HepG2 (cell line): ENCODE results near the gene TRPC4AP. TPM values are rescaled to one million over a fixed set of nuclear protein-coding genes. Genes with fewer than 3 reads are reported as not detected.

ENCODE experiments used
- AKAP8 ChIP-seq: sonication (generic); formaldehyde crosslinking; IDR thresholded peaks from 2 replicates; pipeline ENCODE4 v1.5.1; 2020; ENCODE audit warnings: mild to moderate bottlenecking, missing genetic modification reagents
- ARID3A ChIP-seq: IDR thresholded peaks from 2 replicates; pipeline ENCODE4 v1.6.1; 2012; ENCODE audit warnings: low read depth, low read length, improper control_type of control experiment
- CTCF ChIP-seq: sonication (generic); formaldehyde crosslinking; IDR thresholded peaks from 2 replicates; pipeline ENCODE4 v1.5.0; 2020; ENCODE audit warnings: mild to moderate bottlenecking, missing genetic modification reagents, moderate library complexity
- E2F1 ChIP-seq: sonication (generic); formaldehyde crosslinking; IDR thresholded peaks from 2 replicates; pipeline ENCODE4 v1.5.0; 2020; ENCODE audit warnings: missing genetic modification reagents
- FOXJ3 ChIP-seq: sonication (generic); formaldehyde crosslinking; IDR thresholded peaks from 2 replicates; pipeline ENCODE4 v1.4.0; 2020; ENCODE audit warnings: missing genetic modification reagents, mild to moderate bottlenecking, borderline replicate concordance
- MBNL3 ChIP-seq: fragments of 250-450 bp; sonication (Bioruptor Pico); conservative IDR thresholded peaks from 2 replicates; pipeline ENCODE4 v1.8.0; 2022; ENCODE audit warnings: mild to moderate bottlenecking, inconsistent platforms
- PHB2 ChIP-seq: fragments of 450-650 bp; IDR thresholded peaks from 2 replicates; pipeline ENCODE4 v1.6.1; 2018; ENCODE audit not compliant: partially characterized antibody
- PLRG1 ChIP-seq: fragments of 450-650 bp; conservative IDR thresholded peaks from 2 replicates; pipeline ENCODE4 v1.6.1; 2016
- SATB2 ChIP-seq: sonication (generic); formaldehyde crosslinking; IDR thresholded peaks from 2 replicates; pipeline ENCODE4 v1.5.0; 2020; ENCODE audit warnings: missing genetic modification reagents
- SRY ChIP-seq: sonication (generic); formaldehyde crosslinking; IDR thresholded peaks from 2 replicates; pipeline ENCODE4 v1.8.0; 2022; ENCODE audit warnings: mild to moderate bottlenecking, missing genetic modification reagents
- YEATS4 ChIP-seq: sonication (generic); formaldehyde crosslinking; IDR thresholded peaks from 2 replicates; pipeline ENCODE4 v1.4.0; 2020; ENCODE audit warnings: missing genetic modification reagents, borderline replicate concordance
- YY1 ChIP-seq: IDR thresholded peaks from 2 replicates; pipeline ENCODE4 v1.6.1; 2011; ENCODE audit warnings: low read length, low read depth, moderate library complexity, mild to moderate bottlenecking; ENCODE audit not compliant: insufficient read depth, insufficient replicate concordance
- ZNF572 ChIP-seq: sonication (generic); formaldehyde crosslinking; IDR thresholded peaks from 2 replicates; pipeline ENCODE4 v1.5.1; 2020; ENCODE audit warnings: mild to moderate bottlenecking, missing genetic modification reagents
- ZNF598 ChIP-seq: sonication (generic); formaldehyde crosslinking; IDR thresholded peaks from 2 replicates; pipeline ENCODE4 v1.5.1; 2020; ENCODE audit warnings: mild to moderate bottlenecking, missing genetic modification reagents, borderline replicate concordance
- ZNF629 ChIP-seq: sonication (generic); formaldehyde crosslinking; conservative IDR thresholded peaks from 2 replicates; pipeline ENCODE4 v1.5.0; 2020; ENCODE audit warnings: missing genetic modification reagents
- ZUFSP ChIP-seq: sonication (generic); formaldehyde crosslinking; IDR thresholded peaks from 2 replicates; pipeline ENCODE4 v1.9.0; 2021; ENCODE audit warnings: missing genetic modification reagents, mild to moderate bottlenecking, borderline replicate concordance
- polyA plus RNA-seq, 8 experiments: library from polyadenylated mRNA; depleted of rRNA in 3 of 8; stranded (reverse) in 7 of 8; unstranded in 1 of 8; fragments of >200 nt; fragmentation: Illumina TruSeq in 4 of 8; extraction: Trizol in 4 of 8; gene quantifications; 2 replicates each; pipeline versions ENCODE4 v1.2.1 to v1.2.3, GENCODE V29; 2011 to 2016; ENCODE audit warnings: low read depth in 4 of 8, missing spikeins in 1 of 8, mixed read lengths in 1 of 8; ENCODE audit not compliant: insufficient read depth in 1 of 8
- total RNA-seq, 5 experiments: library from RNA; depleted of rRNA; stranded (reverse); fragments of >200 nt; fragmentation: Illumina TruSeq; extraction: Trizol; gene quantifications; 2 replicates each; pipeline ENCODE4 v1.2.3, GENCODE V29; 2016; ENCODE audit warnings: low read depth in 1 of 5
- TF ChIP-seq, protein P1 (sequence below): IDR thresholded peaks from 2 replicates; pipeline ENCODE4 v1.6.1; 2016; ENCODE audit warnings: missing biosample characterization, missing genetic modification reagents, low read depth
- TF ChIP-seq, protein P2 (sequence below): sonication (generic); formaldehyde crosslinking; IDR thresholded peaks from 2 replicates; pipeline ENCODE4 v1.5.0; 2020; ENCODE audit warnings: mild to moderate bottlenecking, missing genetic modification reagents, borderline replicate concordance

Gene TRPC4AP
- total and polyA plus RNA-seq, 2 of the 13 experiments (the other 11 are each of a cell fraction or from before 2014, with no cell fraction given): 136 to 137 TPM

- TF ChIP-seq E2F1 (CRISPR knock-in tag) (peak; percentile 67; the same call in 1 of the 2 replicates), FOXJ3 (CRISPR knock-in tag) (peak; percentile 77; the same call in 1 of the 2 replicates), ZNF598 (CRISPR knock-in tag) (peak; percentile 98), ZNF572 (CRISPR knock-in tag) (no peak; the same call in none of the 2 replicates), MBNL3 (CRISPR knock-in tag) (no peak), ZUFSP (CRISPR knock-in tag) (no peak), YY1 (peak; percentile 67), PLRG1 (no peak), ZNF629 (peak; percentile 98), ARID3A (no peak; the same call in 1 of the 2 replicates), YEATS4 (peak; percentile 84; the same call in 1 of the 2 replicates), AKAP8 (CRISPR knock-in tag) (peak; percentile 64), CTCF (CRISPR knock-in tag) (peak; percentile 99), SATB2 (CRISPR knock-in tag) (no peak; the same call in 1 of the 2 replicates), SRY (peak; percentile 98), PHB2 (no peak)
- TF ChIP-seq, protein P1, sequence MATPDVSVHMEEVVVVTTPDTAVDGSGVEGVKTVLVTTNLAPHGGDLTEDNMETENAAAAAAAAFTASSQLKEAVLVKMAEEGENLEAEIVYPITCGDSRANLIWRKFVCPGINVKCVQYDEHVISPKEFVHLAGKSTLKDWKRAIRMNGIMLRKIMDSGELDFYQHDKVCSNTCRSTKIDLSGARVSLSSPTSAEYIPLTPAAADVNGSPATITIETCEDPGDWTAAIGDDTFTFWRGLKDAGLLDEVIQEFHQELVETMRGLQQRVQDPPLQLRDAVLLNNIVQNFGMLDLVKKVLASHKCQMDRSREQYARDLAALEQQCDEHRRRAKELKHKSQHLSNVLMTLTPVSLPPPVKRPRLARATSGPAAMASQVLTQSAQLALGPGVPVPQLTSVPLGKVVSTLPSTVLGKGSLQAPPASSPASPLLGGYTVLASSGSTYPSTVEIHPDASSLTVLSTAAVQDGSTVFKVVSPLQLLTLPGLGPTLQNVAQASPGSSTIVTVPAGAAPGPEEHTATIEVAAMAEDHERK: no peak; the same call in 1 of the 2 replicates
- TF ChIP-seq, protein P2, sequence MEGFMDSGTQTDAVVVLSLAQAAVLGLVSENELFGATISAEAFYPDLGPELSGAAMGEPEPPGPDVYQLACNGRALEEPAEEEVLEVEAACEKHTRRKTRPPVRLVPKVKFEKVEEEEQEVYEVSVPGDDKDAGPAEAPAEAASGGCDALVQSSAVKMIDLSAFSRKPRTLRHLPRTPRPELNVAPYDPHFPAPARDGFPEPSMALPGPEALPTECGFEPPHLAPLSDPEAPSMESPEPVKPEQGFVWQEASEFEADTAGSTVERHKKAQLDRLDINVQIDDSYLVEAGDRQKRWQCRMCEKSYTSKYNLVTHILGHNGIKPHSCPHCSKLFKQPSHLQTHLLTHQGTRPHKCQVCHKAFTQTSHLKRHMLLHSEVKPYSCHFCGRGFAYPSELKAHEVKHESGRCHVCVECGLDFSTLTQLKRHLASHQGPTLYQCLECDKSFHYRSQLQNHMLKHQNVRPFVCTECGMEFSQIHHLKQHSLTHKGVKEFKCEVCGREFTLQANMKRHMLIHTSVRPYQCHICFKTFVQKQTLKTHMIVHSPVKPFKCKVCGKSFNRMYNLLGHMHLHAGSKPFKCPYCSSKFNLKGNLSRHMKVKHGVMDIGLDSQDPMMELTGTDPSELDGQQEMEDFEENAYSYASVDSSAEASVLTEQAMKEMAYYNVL: peak; percentile 95
These were observed 137.2 kb downstream of the TRPC4AP start, which contains the start of the genes GSS and MYH7B (continued) for GRCh38 chr20:34955231-34956040.
